ENCODE data around the gene ATP2B1.
A peak's percentile ranks its signal among the peaks of the same experiment; 100 is the strongest.

ATP2B1 gene

DNA sequence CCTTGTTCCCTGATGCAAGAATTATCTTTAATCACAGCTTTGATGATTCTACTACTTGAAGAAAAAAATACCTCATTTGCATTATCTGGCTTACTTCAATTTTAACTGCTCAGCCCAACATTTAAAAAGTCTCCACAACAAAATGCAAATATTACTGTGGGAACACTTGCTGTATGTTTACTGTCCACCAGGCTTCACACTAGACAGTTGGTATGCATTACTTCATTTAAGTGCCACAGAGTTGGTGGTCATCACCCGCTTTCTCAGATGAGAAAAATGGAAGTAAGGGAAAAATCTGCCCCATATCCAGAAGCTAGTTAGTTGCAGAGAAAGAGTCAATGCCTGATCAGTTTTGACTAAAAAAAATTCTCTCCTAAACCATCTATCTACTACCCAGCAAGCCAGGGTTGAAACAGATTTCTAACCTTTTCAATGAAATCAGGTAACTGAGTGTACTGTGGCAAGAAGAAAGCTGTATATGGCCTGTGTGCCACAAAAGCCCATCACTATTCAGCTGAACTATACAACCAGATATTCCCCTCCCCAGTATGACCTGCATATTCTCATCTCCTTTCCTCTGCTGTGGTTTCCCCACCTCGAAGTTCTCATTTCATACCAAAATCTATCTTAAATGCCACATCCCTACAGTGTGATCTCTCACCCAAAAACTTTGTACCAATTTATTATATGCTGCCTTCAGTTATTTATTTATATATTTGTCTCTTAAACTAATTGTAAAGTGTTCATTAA lies 90.3 kb downstream of the ATP2B1 start:
- DNase-seq (ENCODE audit: low read depth): peak; percentile 10
- no peak overlapping the region for H3K4me3 ChIP-seq (ENCODE audit: low read depth, low read length)
- TF ChIP-seq, protein P1, sequence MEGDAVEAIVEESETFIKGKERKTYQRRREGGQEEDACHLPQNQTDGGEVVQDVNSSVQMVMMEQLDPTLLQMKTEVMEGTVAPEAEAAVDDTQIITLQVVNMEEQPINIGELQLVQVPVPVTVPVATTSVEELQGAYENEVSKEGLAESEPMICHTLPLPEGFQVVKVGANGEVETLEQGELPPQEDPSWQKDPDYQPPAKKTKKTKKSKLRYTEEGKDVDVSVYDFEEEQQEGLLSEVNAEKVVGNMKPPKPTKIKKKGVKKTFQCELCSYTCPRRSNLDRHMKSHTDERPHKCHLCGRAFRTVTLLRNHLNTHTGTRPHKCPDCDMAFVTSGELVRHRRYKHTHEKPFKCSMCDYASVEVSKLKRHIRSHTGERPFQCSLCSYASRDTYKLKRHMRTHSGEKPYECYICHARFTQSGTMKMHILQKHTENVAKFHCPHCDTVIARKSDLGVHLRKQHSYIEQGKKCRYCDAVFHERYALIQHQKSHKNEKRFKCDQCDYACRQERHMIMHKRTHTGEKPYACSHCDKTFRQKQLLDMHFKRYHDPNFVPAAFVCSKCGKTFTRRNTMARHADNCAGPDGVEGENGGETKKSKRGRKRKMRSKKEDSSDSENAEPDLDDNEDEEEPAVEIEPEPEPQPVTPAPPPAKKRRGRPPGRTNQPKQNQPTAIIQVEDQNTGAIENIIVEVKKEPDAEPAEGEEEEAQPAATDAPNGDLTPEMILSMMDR (IDR thresholded peaks at IDR 0.05; ENCODE audit: insufficient read depth, low read depth, low read length, missing control alignments): no peak

DNA sequence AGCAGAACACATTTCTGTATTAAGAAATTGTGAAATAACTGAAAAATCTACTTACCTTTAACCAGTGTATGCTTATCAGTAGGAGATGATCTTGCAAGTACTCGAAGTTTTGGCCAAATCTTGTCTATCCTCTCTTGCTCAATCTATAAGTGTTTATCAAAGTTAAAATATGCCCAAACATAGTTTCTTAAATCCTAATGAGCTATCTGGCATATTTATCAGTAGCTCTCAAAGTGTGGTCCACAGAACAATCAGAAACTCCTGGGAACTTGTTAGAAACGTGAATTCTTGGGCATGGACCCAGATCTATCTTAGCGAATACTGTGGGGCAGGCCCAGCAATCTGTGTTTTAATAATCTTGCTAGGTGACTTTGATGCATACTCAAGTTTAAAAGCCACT lies 98.3 kb downstream of the ATP2B1 start:
- no peak for DNase-seq (ENCODE audit: low read depth)
- no peak overlapping the region for H3K4me3 ChIP-seq (ENCODE audit: low read depth, low read length)
- TF ChIP-seq, protein P1 (IDR thresholded peaks at IDR 0.05; ENCODE audit: insufficient read depth, low read depth, low read length, missing control alignments): no peak

DNA sequence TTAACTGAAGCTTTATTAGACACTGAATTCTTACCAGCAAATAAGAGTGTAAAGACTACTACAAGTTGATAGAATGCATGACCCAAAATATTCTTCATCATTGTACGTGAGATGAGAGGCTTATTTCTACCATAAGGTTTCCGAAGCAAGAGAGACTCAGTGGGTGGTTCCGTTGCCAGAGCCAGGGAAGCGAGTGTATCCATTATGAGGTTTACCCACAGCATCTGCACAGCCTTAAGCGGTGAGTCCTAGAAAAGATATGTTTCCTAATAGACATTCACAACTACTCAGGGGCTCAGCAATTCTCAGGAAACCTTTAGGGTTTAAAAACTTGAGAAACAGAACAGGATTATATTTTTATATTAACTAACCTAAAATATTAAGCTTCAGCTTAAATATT lies 105.0 kb downstream of the ATP2B1 start:
- TF ChIP-seq, protein P1 (IDR thresholded peaks at IDR 0.05; ENCODE audit: insufficient read depth, low read depth, low read length, missing control alignments): no peak
- DNase-seq (ENCODE audit: low read depth): no peak
- H3K4me3 ChIP-seq (ENCODE audit: low read depth, low read length): no peak overlapping the region

DNA sequence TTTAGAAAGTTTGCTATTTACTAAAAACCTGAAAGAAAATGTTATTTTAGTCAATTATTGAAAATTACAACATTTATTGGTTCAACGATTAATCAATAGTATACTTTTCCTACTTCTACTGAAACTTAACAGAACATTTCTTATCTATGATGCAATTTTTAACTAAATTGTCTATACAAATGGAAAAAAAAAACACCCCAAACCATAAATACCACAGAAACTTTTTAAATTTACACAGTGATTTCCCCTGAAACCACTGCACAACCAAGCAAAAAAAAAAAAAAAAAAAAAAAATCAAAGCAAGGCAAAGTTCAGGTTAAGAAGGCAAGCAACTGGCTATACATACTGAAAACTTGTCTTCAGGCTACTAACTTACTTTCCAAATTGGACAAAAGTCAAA lies 110.9 kb downstream of the ATP2B1 start:
- peak; percentile 40 for DNase-seq (ENCODE audit: low read depth)
- TF ChIP-seq, protein P1 (IDR thresholded peaks at IDR 0.05; ENCODE audit: insufficient read depth, low read depth, low read length, missing control alignments): no peak
- H3K4me3 ChIP-seq (ENCODE audit: low read depth, low read length): no peak overlapping the region

GRCh38 chr12:89597210-89597609 lies 111.4 kb downstream of the ATP2B1 start:
- DNase-seq (ENCODE audit: low read depth): no peak
- H3K4me3 ChIP-seq (ENCODE audit: low read depth, low read length): no peak overlapping the region
- TF ChIP-seq, protein P1 (IDR thresholded peaks at IDR 0.05; ENCODE audit: insufficient read depth, low read depth, low read length, missing control alignments): no peak

DNA sequence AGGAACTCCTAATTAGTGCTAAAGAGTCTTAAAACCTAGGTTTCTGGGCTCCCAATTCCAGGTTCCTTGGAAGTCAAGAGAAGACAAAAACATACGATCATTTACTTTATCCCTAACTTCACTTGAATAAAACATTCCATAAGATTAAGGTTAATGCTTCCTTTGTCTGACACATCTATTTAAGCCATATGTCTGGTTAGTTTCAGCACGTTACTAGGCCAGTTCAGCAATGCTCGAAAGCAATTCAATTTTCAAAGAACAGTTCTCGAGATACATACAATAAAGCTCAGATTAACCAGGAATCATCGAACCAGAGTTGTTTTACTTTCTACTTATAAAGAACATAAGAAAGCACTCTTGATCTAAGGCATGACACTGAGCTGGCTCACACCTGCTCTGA lies 114.8 kb downstream of the ATP2B1 start:
- TF ChIP-seq, protein P1 (IDR thresholded peaks at IDR 0.05; ENCODE audit: insufficient read depth, low read depth, low read length, missing control alignments): no peak
- no peak overlapping the region for H3K4me3 ChIP-seq (ENCODE audit: low read depth, low read length)
- DNase-seq (ENCODE audit: low read depth): no peak

DNA sequence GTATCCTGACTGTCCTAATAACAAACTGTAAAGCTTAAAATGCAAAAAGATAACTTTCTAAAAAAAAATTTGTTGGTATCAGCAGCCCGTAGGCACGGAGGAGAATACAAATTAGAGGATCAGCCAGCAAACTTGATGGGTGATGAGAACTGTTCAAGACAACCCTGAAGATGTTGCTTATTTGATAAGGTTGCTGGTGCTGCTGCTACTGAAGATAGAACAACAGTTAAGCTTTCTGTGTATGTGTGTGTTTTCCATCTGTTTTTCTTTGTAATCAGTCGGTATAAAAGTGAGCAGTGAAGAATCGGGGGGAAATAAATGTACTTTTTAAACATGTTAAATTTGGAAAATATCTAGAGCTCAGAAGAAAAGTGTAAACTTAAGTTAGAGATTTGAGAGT lies 115.4 kb downstream of the ATP2B1 start:
- no peak for DNase-seq (ENCODE audit: low read depth)
- no peak overlapping the region for H3K4me3 ChIP-seq (ENCODE audit: low read depth, low read length)
- TF ChIP-seq, protein P1 (IDR thresholded peaks at IDR 0.05; ENCODE audit: insufficient read depth, low read depth, low read length, missing control alignments): no peak
